Stimulated activated CD4-positive, alpha-beta T cell treated with anti-CD3 and anti-CD28 coated beads, TNF-alpha, amount 100 ng/mL, for 48 hours (primary cell): ENCODE measurements around the gene MACF1.

Experiments
- DNase-seq, 3 donors: peaks; one replicate each; pipeline ENCODE4 v3.0.0-alpha.2; 2020; ENCODE audit warnings: low read depth in 3 of 3

MACF1 gene

DNA sequence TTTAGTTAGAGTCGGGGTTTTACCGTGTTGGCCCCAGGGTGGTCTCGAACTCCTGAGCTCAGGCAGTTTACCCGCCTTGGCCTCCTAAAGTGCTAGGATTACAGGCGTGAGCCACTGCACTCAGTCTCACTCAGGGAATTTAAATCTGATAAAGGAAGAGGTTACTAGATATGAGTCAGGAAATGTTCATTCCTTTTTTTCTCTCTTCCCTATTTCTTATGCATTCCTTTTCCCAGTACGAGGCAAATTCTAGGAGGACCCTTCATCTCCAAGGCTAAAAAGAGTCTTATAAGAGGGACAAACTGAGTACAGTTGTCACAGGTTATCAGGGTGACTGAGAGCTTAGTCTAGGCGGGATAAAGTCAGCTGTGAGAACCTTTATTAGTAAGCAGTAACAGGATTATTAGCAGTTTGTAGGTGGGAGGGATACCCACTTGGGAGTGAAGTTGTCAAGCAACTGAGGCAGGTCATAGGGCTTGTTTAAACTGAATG lies 9.1 kb downstream of the MACF1 start:
- no peak for DNase-seq

- no peak for DNase-seq
These were observed 9.7 kb downstream of the MACF1 start for GRCh38 chr1:39214021-39214713.

DNA sequence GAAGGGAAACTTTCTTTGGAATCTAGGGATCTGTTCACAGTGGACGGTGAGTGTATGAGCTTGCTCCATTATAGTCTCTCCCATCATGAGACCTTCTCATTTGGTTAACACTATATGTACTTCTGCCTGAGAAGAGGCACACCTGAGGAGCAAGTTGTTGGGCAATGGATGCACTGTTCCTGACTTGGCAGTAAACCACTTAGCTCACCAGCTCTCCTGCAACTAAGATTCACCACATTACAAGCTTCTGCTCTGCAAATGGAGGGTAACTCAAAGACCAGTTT lies 10.2 kb downstream of the MACF1 start:
- DNase-seq, result no peak

DNA sequence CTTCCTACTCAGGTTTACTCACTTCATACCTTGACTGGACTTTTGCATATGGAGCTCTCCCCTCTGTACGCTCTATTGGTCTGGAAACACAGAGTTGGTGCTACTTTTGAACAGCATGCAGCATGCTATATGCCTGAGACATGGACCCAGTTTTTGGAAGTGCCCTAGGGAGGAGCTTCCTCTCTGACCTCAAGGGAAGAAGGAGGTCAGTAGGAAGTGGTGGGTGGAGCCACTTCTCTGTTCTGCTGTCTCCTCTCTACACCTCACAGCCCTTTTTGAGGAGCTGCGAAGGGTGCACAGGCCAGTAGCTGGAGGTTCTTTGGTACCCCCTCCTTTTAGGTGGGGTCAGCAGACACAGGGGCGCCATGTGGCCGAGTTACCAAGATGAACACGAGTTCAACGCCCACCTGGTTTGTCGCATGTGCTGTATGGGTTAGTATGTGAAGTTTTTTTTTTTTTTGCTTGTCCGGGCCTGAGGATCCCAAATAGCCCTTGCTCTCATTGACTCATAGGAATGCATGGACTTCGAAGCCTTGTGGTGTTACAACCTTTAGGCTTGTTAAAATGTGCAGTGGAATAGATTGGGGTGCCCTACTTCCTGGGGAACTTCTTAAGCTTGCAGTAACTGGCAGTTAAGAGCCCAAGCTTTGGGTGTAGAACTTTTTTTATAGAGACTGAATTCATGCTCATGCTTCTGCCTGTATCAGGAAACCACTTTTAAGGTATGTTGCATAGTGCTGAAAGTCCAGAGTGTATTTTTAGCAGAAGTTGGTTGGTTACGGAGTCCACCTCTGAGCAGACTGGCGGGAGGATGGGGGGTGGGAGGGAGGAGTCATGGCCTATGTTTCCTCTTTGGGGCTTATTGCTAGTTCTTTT lies 10.7 kb downstream of the MACF1 start:
- DNase-seq, result no peak

GRCh38 chr1:39216771-39217170 lies 12.3 kb downstream of the MACF1 start:
- no peak for DNase-seq

DNA sequence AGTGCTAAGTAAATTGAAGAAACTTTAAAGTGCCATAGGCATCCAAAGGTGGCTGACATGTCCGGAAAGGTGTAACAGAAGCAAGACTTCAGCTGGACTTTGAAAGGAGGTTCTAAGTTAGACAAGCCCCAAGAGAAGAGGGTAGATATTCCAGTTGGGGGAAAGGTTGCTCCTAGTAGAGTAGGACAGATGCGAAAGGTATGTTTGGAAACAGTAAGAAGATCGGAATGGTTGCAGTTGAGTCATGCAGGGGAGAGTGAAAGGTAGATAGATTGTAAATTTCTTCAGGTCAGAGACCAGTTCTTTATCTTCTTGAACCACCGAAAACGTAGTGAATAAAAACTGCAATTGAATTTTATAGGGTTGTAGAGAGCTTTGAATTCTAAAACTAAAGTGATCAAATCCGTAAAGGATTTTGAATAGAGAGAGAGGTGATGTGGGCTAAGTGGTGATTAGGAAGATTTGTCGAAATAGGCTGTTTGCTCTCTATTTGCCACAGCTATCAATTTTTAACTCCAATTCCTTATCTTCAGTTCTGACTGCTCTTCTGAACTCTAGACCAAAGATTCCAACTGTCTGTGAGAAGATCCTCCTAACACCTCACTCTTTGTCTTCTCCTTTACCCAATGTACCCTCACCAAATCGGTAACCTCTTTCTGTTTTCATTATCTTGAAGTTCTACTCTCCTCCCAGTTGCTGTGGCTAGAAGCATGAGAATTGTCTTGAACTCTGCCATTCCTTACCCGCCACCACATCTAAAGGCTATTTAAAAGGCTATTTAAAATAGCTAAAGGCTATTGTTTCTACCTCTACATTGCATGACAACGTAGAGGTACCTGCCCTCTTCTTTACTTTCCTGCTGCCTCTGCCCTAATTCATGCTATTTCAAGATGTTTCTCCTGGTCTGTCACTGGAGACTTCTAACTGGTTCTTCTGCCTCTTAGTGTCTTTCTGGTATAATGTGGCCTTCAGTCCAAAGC lies 16.7 kb downstream of the MACF1 start:
- no peak for DNase-seq

DNA sequence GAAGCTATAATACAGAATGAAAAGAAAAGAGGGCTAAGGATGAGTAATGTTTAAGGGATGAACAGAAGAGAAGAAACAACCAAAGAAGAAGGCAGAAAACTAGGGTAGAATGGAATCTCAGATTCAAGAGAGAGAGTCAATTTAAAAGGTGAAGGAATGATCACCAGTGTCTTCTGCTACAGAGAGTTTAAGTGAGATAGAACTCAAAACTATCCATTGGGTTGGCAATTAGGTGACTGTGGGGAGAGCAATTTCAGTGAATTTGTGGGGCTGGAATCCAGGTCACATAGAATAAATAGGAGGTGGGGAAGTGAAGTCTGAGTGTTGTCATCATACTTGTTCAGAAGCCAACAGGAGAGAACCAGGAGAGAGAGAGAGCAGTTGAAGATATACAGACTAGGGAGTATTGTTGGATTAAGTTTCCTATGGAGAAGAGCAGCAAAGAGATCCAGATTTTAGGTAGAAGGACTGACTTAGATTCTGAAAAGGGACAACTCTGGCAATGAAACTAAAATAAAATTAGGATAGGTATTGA lies 19.9 kb downstream of the MACF1 start:
- no peak for DNase-seq

- no peak for DNase-seq
These were observed 22.3 kb downstream of the MACF1 start for GRCh38 chr1:39226836-39227235.

DNA sequence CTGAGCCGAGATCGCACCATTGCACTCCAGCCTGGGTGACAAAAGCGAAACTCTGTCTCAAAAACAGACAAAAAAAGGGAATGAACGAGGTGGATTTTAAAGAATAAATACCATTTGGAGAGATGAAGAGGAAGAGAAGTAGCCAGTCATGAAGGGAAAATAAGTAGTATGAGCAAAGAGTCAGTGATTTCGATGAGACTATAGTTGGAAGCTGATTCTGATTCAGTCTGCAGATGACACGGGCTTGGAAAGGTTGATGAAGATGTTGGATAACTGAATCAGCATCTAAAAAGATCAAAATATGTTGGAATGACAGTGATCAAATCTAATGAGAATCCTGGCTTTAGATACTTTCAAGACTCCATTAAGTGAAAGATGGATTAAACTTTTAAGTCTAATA lies 23.8 kb downstream of the MACF1 start:
- DNase-seq, result no peak

DNA sequence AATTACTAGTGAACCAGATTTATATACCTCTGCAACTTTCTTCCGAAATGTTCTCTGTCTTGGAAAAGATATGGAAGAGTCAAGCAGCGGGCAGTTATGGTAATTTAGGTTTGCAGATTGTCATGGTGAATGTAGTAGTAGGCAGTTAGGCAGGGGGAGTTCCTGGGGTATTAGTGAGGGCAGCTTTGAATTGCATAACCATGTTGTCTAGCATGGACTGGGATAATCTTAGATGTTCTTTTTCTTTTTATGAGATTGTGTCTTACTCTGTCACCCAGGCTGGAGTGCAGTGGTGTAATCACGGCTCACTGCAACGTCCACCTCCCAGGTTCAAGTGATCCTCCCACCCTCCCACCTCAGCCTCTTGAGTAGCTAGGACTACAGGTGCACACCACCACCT lies 25.0 kb downstream of the MACF1 start:
- DNase-seq, result no peak

GRCh38 chr1:39230261-39231190 lies 26.0 kb downstream of the MACF1 start:
- no peak for DNase-seq

GRCh38 chr1:39236971-39237370 lies 32.5 kb downstream of the MACF1 start:
- DNase-seq, result no peak

DNA sequence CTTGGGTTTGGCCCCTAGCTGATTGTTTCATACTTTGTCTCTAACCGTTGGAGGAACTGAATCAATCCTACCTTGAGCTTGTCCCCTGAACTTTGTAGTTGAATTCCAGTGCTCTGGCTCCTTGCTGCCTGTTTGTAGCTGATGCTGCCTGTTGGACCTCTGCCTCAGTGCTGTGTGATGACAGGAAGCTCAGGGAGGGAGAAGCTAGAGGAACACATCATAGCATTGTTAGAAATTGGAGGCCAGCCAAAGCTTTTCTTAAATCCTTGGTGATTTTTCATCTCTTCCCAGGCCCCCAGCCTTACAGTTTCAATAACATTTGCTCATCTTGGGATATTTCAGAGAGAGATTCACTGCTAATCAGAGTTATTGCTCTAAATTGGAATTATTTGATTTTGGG lies 34.0 kb downstream of the MACF1 start:
- DNase-seq, result no peak

- DNase-seq, result no peak
These were observed 35.5 kb downstream of the MACF1 start for GRCh38 chr1:39239968-39240367.

DNA sequence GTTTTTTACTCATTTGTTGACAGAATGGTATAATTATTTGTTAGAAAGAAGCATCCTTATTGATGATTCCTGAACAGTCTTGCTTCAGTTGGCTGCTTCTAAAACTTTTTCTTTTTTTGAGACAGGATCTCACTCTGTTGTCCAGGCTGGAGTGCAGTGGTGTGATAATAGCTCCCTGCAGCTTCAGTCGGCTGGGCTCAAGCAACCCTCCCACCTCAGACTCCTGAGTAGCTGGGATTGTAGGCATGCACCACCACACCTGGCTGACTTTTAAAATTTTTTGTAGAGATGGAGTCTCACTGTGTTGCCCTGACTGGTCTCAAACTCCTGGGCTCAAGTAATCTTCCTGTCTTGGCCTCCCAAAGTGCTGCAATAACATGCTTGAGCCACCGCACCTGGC lies 38.8 kb downstream of the MACF1 start:
- no peak for DNase-seq

GRCh38 chr1:39250460-39251240 lies 46.2 kb downstream of the MACF1 start:
- no peak for DNase-seq

DNA sequence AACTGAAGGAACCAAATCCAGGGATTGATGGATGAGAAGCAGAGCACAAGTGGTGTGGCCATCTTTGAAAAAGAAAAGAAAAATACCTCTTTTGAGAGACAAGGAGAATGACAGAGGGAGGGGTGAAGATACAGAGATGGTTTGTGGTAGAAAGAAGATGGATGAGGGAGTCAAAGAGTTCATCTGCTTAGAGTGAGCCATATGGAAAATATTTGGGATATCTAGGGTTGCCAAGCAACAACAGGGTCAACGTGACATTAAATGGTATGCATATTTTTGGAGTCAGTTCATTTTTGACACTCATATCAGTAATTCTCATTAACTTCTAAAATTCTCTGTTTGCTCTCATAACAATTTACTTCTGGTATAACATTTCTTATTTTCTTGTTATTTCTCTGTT lies 50.7 kb downstream of the MACF1 start:
- no peak for DNase-seq

DNA sequence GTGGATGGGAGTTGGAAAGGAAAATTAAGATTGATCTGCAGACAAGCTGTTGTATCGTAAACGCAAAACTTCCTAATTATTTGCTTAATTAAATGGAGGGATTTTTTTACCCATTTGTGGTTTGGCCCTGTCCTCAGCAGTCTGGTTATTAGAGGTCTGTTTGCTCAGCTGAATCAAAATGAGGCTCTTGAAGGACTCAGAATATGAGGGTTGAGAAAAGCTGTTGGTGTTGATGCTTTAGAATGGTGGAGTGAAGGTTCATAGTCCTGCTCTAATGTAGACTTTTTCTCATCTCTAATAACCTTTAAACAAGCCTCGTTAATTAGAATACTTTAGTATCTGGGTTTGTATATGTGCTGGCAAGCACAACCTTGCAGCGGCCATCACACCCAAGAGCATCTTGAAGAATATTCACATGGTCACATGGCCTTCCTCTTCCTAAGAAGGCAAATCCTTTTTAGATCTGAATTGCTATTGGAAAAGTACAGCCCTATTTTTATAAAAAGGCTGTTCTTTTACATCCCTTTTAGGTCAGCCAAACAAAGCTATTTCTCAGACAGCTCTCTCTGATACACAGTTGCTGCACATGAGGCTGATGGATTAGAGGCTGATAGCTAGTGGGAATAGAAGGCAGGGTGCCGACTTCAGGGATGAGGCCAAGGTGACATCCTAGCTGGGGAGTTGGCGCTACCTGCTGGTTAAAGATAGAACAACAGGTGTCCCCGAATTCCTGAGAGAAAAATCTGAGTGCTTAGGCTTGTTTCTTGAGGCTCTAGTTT lies 53.8 kb downstream of the MACF1 start:
- DNase-seq, result peak; percentile 21 to 52 (median 36)

GRCh38 chr1:39258925-39259244 lies 54.4 kb downstream of the MACF1 start:
- DNase-seq, result no peak
